ENCODE measurements around the gene PPP1R9B. TPM values are rescaled to one million over a fixed set of nuclear protein-coding genes. Genes with fewer than 3 reads are reported as not detected.

Gene PPP1R9B
- total RNA-seq, 1 experiment from 2014 or later = 23.0 TPM

GRCh38 chr17:50115756-50116155 lies 34.7 kb downstream of the PPP1R9B start:
- Mint-ChIP-seq H3K4me3 (no peak overlapping the region; a peak in 1 of 5 replicates), H3K4me1 (peaks cover 16 to 26% of the 10 kb centered on the region in 2 experiments), H3K36me3 (ENCODE audit: insufficient read depth in 1 of 3, low read depth in 3 of 3) (peaks cover 0 to 10% (median 0%) of the 10 kb centered on the region in 3 experiments; a peak in 1 of 7 replicates), H3K27me3 (ENCODE audit: low read depth) (peaks cover 51% of the 10 kb centered on the region), H3K27ac (no peak overlapping the region), H3K9me3 (no peaks in the 10 kb centered on the region; a peak in 1 of 5 replicates)
- Histone ChIP-seq H2AK5ac (ENCODE audit: insufficient read length, low read length) (no peak overlapping the region), H3K4ac (ENCODE audit: low read depth, low read length) (no peak overlapping the region), H3K4me2 (ENCODE audit: insufficient read depth, insufficient read length, low read length) (no peak overlapping the region), H3K18ac (ENCODE audit: insufficient read length, low read depth, low read length) (no peak overlapping the region), H3K23me2 (ENCODE audit: insufficient read length, low read depth, low read length, poor library complexity, severe bottlenecking) (no peaks in the 10 kb centered on the region), H3K27me3 (ENCODE audit: insufficient read depth, low read length) (no peaks in the 10 kb centered on the region; the same call in 1 of the 2 replicates), H3T11ph (ENCODE audit: low read length) (no peak overlapping the region), H2BK12ac (ENCODE audit: insufficient read length, low read depth, low read length) (no peak overlapping the region), H2BK120ac (ENCODE audit: low read depth, low read length, poor library complexity, severe bottlenecking) (no peak overlapping the region), H3K56ac (ENCODE audit: insufficient read length, low read depth, low read length) (no peak overlapping the region), H4K91ac (ENCODE audit: insufficient read length, low read depth, low read length) (no peak overlapping the region), H2AFZ (ENCODE audit: low read length) (no peak overlapping the region), H2BK15ac (ENCODE audit: low read depth, low read length) (no peak overlapping the region), H3K79me2 (ENCODE audit: insufficient read depth, low read length) (no peaks in the 10 kb centered on the region), H3K23ac (ENCODE audit: insufficient read length, low read depth, low read length) (no peak overlapping the region), H3K14ac (ENCODE audit: insufficient read depth, low read length) (no peak overlapping the region), H3K9ac (ENCODE audit: extremely low read depth, insufficient read length, low read length) (no peak overlapping the region), H3K4me1 (ENCODE audit: insufficient read depth, low read length) (peaks cover 9% of the 10 kb centered on the region; the same call in 1 of the 2 replicates), H4K5ac (ENCODE audit: insufficient read length, low read depth, low read length) (no peak overlapping the region), H3K79me1 (ENCODE audit: insufficient read depth, low read depth, low read length, poor library complexity, severe bottlenecking) (no peaks in the 10 kb centered on the region), H4K8ac (replicated peaks; ENCODE audit: insufficient read length, low read depth, low read length) (no peak overlapping the region), H2BK20ac (ENCODE audit: low read depth, low read length, poor library complexity, severe bottlenecking) (no peak overlapping the region), H2BK5ac (ENCODE audit: insufficient read length, low read length) (no peak overlapping the region), H3K27ac (ENCODE audit: insufficient read length, low read depth, low read length) (no peak overlapping the region), H3K9me3 (ENCODE audit: control insufficient read depth, low read depth, low read length) (no peaks in the 10 kb centered on the region), H4K20me1 (ENCODE audit: control insufficient read depth, insufficient read depth, insufficient read length) (no peaks in the 10 kb centered on the region)
- DNase-seq = no peak
- WGBS (ENCODE audit: extremely low coverage, insufficient read length, low lambda C conversion rate) = no CpG with 5 or more reads among the region's 17 CpGs
- TF ChIP-seq CTCF (conservative IDR thresholded peaks at IDR 0.05) = no peak
